Esophagus (tissue), 2 donors: ENCODE results near the gene FGGY. TPM values are rescaled to one million over a fixed set of nuclear protein-coding genes. Genes with fewer than 3 reads are reported as not detected.

ENCODE experiments used
- H3K27ac ChIP-seq, 2 donors: one replicate each; pipeline ENCODE4 v1.5.1; 2013; ENCODE audit warnings: low read depth in 2 of 2, mild to moderate bottlenecking in 2 of 2, inconsistent platforms in 1 of 2, low read length in 1 of 2, moderate library complexity in 1 of 2
- H3K27me3 ChIP-seq, 2 donors: one replicate each; pipeline ENCODE4 v1.6.1; 2013; ENCODE audit warnings: low read length in 2 of 2, control low read depth in 1 of 2, mild to moderate bottlenecking in 1 of 2; ENCODE audit not compliant: insufficient read depth in 2 of 2, control insufficient read depth in 1 of 2
- H3K36me3 ChIP-seq, 2 donors: one replicate each; pipeline ENCODE4 v1.6.1; 2013; ENCODE audit warnings: low read length in 1 of 2; ENCODE audit not compliant: control insufficient read depth in 2 of 2, insufficient read depth in 2 of 2
- H3K4me1 ChIP-seq, 2 donors: one replicate each; pipeline ENCODE4 v1.6.1; 2013; ENCODE audit warnings: low read length in 1 of 2; ENCODE audit not compliant: control insufficient read depth in 2 of 2, insufficient read depth in 2 of 2
- H3K4me3 ChIP-seq, 2 donors: one replicate each; pipeline ENCODE4 v1.5.1; 2013; ENCODE audit warnings: low read length in 2 of 2, mild to moderate bottlenecking in 2 of 2, low read depth in 1 of 2, moderate library complexity in 1 of 2
- H3K9me3 ChIP-seq, 2 donors: one replicate each; pipeline ENCODE4 v1.6.1; 2013; ENCODE audit warnings: mild to moderate bottlenecking in 2 of 2, low read depth in 1 of 2, low read length in 1 of 2, moderate library complexity in 1 of 2; ENCODE audit not compliant: control insufficient read depth in 2 of 2, insufficient read depth in 1 of 2
- WGBS, 2 donors: extraction: QIAGEN DNeasy Blood & Tissue Kit; methylation state at CpG; one replicate each; pipeline ENCODE4 v1.1.7; 2013; 5-methylcytosine and 5-hydroxymethylcytosine counted together
- polyA plus RNA-seq, 2 donors: library from polyadenylated mRNA; stranded (reverse); fragments of 200-250 nt; gene quantifications; one replicate each; pipeline ENCODE4 v1.2.3, GENCODE V29; 2013
- donor health status: healthy with polysubstance abuse.
- donor health status: Bipolar disorder and iron deficiency.

Gene FGGY
- polyA plus RNA-seq, 2 donors, result 2.4 to 4.4 TPM

GRCh38 chr1:59478822-59479221, 181.9 kb downstream of the FGGY start:
- no peaks in the 10 kb centered on the region for H3K36me3 ChIP-seq
- 85 to 90% methylated on average over 2 of the region's 2 CpGs for WGBS, 2 donors
- H3K9me3 ChIP-seq, result no peaks in the 10 kb centered on the region

GRCh38 chr1:59480188-59480888, 183.4 kb downstream of the FGGY start:
- no peak overlapping the region for H3K27ac ChIP-seq
- no peaks in the 10 kb centered on the region for H3K36me3 ChIP-seq
- 76 to 94% methylated on average over 7 of the region's 7 CpGs for WGBS, 2 donors
- H3K27me3 ChIP-seq, result no peaks in the 10 kb centered on the region
- peaks cover 2 to 4% of the 10 kb centered on the region in 2 donors for H3K4me1 ChIP-seq
- H3K4me3 ChIP-seq, result no peak overlapping the region
- H3K9me3 ChIP-seq, result no peaks in the 10 kb centered on the region

More at GRCh38 chr1:59478822-59479221, 181.9 kb downstream of the FGGY start:
- Histone ChIP-seq H3K27me3 (no peaks in the 10 kb centered on the region), H3K4me3 (no peak overlapping the region), H3K4me1 (peaks cover 2 to 4% of the 10 kb centered on the region in 2 donors), H3K27ac (no peak overlapping the region)

- H3K27me3 ChIP-seq, result no peaks in the 10 kb centered on the region
- 74 to 76% methylated on average over 3 of the region's 3 CpGs for WGBS, 2 donors
- H3K9me3 ChIP-seq, result no peaks in the 10 kb centered on the region
- H3K4me3 ChIP-seq, result no peak overlapping the region
- no peak overlapping the region for H3K27ac ChIP-seq
- peaks cover 2 to 4% of the 10 kb centered on the region in 2 donors for H3K4me1 ChIP-seq
- no peaks in the 10 kb centered on the region for H3K36me3 ChIP-seq
Measured at GRCh38 chr1:59481881-59482505, 185.1 kb downstream of the FGGY start.

GRCh38 chr1:59482986-59483385, 186.1 kb downstream of the FGGY start:
- Histone ChIP-seq H3K4me1 (no peaks in the 10 kb centered on the region), H3K4me3 (no peak overlapping the region), H3K36me3 (no peaks in the 10 kb centered on the region), H3K9me3 (no peaks in the 10 kb centered on the region), H3K27me3 (no peaks in the 10 kb centered on the region), H3K27ac (no peak overlapping the region)
- 90 to 97% methylated on average over 1 of the region's 1 CpG for WGBS, 2 donors

- H3K9me3 ChIP-seq, result no peaks in the 10 kb centered on the region
- H3K27me3 ChIP-seq, result no peaks in the 10 kb centered on the region
- no peak overlapping the region for H3K27ac ChIP-seq
- H3K4me1 ChIP-seq, result no peaks in the 10 kb centered on the region
- WGBS, 2 donors, result 21 to 57% methylated on average over 1 of the region's 1 CpG
- H3K36me3 ChIP-seq, result no peaks in the 10 kb centered on the region
- no peak overlapping the region for H3K4me3 ChIP-seq
Measured at GRCh38 chr1:59484096-59484495, 187.2 kb downstream of the FGGY start.

GRCh38 chr1:59485171-59485570, 188.3 kb downstream of the FGGY start:
- Histone ChIP-seq H3K36me3 (no peaks in the 10 kb centered on the region), H3K27me3 (no peaks in the 10 kb centered on the region), H3K27ac (no peak overlapping the region), H3K4me1 (no peaks in the 10 kb centered on the region), H3K9me3 (no peaks in the 10 kb centered on the region), H3K4me3 (no peak overlapping the region)
- 97 to 98% methylated on average over 2 of the region's 2 CpGs for WGBS, 2 donors

GRCh38 chr1:59485949-59486348, 189.1 kb downstream of the FGGY start:
- no peak overlapping the region for H3K27ac ChIP-seq
- no peak overlapping the region for H3K4me3 ChIP-seq
- H3K36me3 ChIP-seq, result no peaks in the 10 kb centered on the region
- WGBS, 2 donors, result 84 to 90% methylated on average over 2 of the region's 2 CpGs
- H3K27me3 ChIP-seq, result no peaks in the 10 kb centered on the region
- H3K4me1 ChIP-seq, result no peaks in the 10 kb centered on the region
- no peaks in the 10 kb centered on the region for H3K9me3 ChIP-seq

- Histone ChIP-seq H3K9me3 (no peaks in the 10 kb centered on the region), H3K27ac (no peak overlapping the region)
- WGBS, 2 donors, result 69 to 98% methylated on average over 2 of the region's 2 CpGs
Measured at GRCh38 chr1:59486615-59487014, 189.7 kb downstream of the FGGY start.

GRCh38 chr1:59487335-59488031, 190.6 kb downstream of the FGGY start:
- no peak overlapping the region for H3K4me3 ChIP-seq
- peak overlapping the region; percentile 75 to 83 for H3K27ac ChIP-seq
- H3K27me3 ChIP-seq, result no peaks in the 10 kb centered on the region
- 35 to 69% methylated on average over 2 of the region's 2 CpGs for WGBS, 2 donors
- H3K9me3 ChIP-seq, result no peaks in the 10 kb centered on the region
- H3K4me1 ChIP-seq, result no peaks in the 10 kb centered on the region
- H3K36me3 ChIP-seq, result no peaks in the 10 kb centered on the region

More at GRCh38 chr1:59486615-59487014, 189.7 kb downstream of the FGGY start:
- H3K27me3 ChIP-seq, result no peaks in the 10 kb centered on the region
- no peak overlapping the region for H3K4me3 ChIP-seq
- no peaks in the 10 kb centered on the region for H3K36me3 ChIP-seq
- H3K4me1 ChIP-seq, result no peaks in the 10 kb centered on the region
